Activated naive CD8-positive, alpha-beta T cell treated with anti-CD3 and anti-CD28 coated beads, Interleukin-2, amount 50 U/mL, for 24 hours (primary cell): ENCODE data around the gene FUBP3.
"Not testable (repeated sequence)": the region's sequence is repeated elsewhere in the genome, so short reads cannot be mapped to it uniquely, and the experiment has no call there.

Source experiments
- ATAC-seq: fragments of 150-1000 bp; cut with Tn5 transposase; one replicate; pipeline ENCODE4 v1.10.0; 2021
- DNase-seq: peaks from one replicate; pipeline ENCODE4 v3.0.0; 2021
- H3K27ac Mint-ChIP-seq: one replicate; pipeline ENCODE4 v1.8.0; 2021; ENCODE audit warnings: mild to moderate bottlenecking, mixed read lengths
- H3K27me3 Mint-ChIP-seq: one replicate; pipeline ENCODE4 v1.8.0; 2021; ENCODE audit warnings: mixed read lengths
- H3K36me3 Mint-ChIP-seq: one replicate; pipeline ENCODE4 v1.8.0; 2021; ENCODE audit warnings: low read depth, mixed read lengths
- H3K4me1 Mint-ChIP-seq: one replicate; pipeline ENCODE4 v1.8.0; 2021; ENCODE audit warnings: mixed read lengths
- H3K4me3 Mint-ChIP-seq: one replicate; pipeline ENCODE4 v1.8.0; 2021; ENCODE audit warnings: mild to moderate bottlenecking, moderate library complexity, mixed read lengths
- H3K9me3 Mint-ChIP-seq: one replicate; pipeline ENCODE4 v1.8.0; 2021; ENCODE audit warnings: mixed read lengths

FUBP3 gene

DNA sequence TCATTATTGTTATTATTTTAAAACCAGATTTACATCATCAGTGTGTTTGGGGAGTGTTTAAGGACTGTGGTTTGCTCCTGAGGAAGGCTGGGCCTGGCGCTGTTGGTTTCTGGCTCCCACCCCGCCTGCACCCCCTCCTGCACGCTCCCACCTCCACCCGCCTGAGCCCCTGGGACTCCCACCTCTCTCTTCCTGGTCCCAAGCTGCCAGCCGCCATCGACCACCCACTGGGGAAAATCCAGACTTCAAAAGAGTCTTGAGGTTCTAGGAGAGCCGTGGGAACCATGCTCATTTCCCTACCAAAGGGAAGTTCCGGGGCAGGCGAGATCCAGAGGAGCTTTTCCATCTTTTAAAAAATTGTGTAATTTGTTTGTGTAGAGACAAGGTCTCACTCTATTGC, 35.0 kb upstream of the FUBP3 start:
- DNase-seq (no peak), ATAC-seq (no peak)
- Mint-ChIP-seq H3K9me3 (peaks cover 3% of the 10 kb centered on the region), H3K27me3 (peaks cover 23% of the 10 kb centered on the region), H3K27ac (no peak overlapping the region), H3K36me3 (no peaks in the 10 kb centered on the region), H3K4me1 (peaks cover 2% of the 10 kb centered on the region), H3K4me3 (no peak overlapping the region)

- Mint-ChIP-seq H3K27me3 (no peaks in the 10 kb centered on the region), H3K36me3 (no peaks in the 10 kb centered on the region), H3K4me3 (no peak overlapping the region)
Measured at GRCh38 chr9:130548103-130548502, 31.3 kb upstream of the FUBP3 start.

DNA sequence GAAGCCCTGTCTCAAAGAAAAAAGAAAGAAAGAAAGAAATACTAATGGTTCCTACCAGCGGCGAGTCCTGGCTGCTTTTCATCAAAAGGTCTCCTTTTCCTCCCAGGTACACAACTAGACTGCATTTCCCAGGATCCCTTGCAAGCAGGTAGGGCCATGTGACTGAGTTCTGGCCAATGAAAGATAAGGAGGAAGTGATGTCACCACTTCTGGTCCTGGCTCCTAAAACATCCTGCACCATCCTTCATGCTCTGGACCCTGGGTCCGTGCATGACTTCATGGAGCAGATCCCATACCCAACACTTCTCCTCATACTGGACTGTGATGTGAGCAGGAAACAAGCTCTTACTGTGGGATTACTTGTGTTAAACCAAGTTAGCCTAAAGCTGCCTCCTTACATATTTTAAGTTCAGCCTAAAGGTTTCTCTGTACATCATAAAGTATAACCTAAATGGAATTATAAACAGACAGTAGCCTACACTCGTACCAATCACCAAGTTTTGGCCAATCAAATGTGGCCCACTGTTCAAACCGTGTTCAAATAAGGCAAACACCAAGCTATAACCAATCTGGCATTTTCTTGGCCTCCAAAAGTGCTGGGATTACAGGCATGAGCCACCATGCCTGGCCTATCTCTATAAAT, 30.2 kb upstream of the FUBP3 start:
- DNase-seq (no peak), ATAC-seq (no peak)
- H3K27ac Mint-ChIP-seq: no peak overlapping the region
- no peaks in the 10 kb centered on the region for H3K4me1 Mint-ChIP-seq
- no peak overlapping the region for H3K4me3 Mint-ChIP-seq
- no peaks in the 10 kb centered on the region for H3K36me3 Mint-ChIP-seq
- H3K27me3 Mint-ChIP-seq: no peaks in the 10 kb centered on the region
- H3K9me3 Mint-ChIP-seq: peaks cover 3% of the 10 kb centered on the region

More at GRCh38 chr9:130548103-130548502, 31.3 kb upstream of the FUBP3 start:
- ATAC-seq (no peak), DNase-seq (no peak)
- Mint-ChIP-seq H3K4me1 (no peaks in the 10 kb centered on the region), H3K27ac (no peak overlapping the region), H3K9me3 (peaks cover 3% of the 10 kb centered on the region)

DNA sequence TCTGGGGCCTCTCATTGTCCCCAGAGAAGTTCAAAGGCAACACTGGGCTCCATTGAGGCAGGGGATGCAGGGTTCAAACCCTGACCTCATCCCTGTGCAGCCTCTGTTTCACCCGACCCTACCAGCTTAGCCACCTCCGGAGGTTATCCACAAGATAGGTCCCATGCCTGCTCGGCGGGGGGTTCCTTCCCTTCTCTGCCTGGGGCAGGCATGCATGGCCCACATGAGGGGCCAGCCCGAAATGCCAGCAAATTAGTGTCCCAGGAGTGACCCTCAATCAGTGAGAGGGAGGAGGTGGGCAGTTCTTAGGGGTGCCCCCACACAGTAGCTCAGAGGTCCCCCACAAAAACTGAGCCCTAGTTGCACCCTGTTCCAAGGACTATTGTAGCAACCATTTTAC, 24.8 kb upstream of the FUBP3 start:
- ATAC-seq: no peak
- Mint-ChIP-seq H3K27ac (no peak overlapping the region), H3K4me3 (no peak overlapping the region)

GRCh38 chr9:130555061-130555460, 24.3 kb upstream of the FUBP3 start:
- DNase-seq: no peak
- no peaks in the 10 kb centered on the region for H3K36me3 Mint-ChIP-seq
- ATAC-seq: no peak
- H3K4me3 Mint-ChIP-seq: no peak overlapping the region
- H3K27me3 Mint-ChIP-seq: peaks cover 4% of the 10 kb centered on the region
- H3K27ac Mint-ChIP-seq: no peak overlapping the region
- no peaks in the 10 kb centered on the region for H3K9me3 Mint-ChIP-seq
- H3K4me1 Mint-ChIP-seq: no peaks in the 10 kb centered on the region

More for the DNA sequence above, 24.8 kb upstream of the FUBP3 start:
- H3K9me3 Mint-ChIP-seq: no peaks in the 10 kb centered on the region
- H3K36me3 Mint-ChIP-seq: no peaks in the 10 kb centered on the region
- DNase-seq: no peak
- H3K27me3 Mint-ChIP-seq: peaks cover 4% of the 10 kb centered on the region
- no peaks in the 10 kb centered on the region for H3K4me1 Mint-ChIP-seq

DNA sequence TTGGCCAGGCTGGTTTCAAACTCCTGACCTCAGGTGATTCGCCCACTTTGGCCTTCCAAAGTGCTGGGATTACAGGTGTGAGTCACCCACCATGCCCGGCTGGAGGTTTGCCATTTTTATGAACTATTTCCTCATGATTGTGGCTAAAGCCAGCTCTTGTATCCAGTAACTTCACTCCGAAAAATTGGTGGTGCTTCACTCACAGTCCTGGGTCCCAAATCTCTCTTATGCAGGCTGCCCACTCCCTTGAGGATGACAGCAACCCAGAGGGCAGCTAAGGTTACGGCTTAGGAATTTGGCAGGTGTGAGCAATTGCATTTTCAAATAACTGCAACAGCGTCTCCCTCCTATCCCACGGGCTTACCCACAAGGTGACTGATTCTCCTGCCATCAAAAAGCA, 23.4 kb upstream of the FUBP3 start:
- H3K27me3 Mint-ChIP-seq: peaks cover 4% of the 10 kb centered on the region
- H3K27ac Mint-ChIP-seq: no peak overlapping the region
- no peak for ATAC-seq
- H3K4me1 Mint-ChIP-seq: no peaks in the 10 kb centered on the region
- no peak for DNase-seq
- no peaks in the 10 kb centered on the region for H3K36me3 Mint-ChIP-seq
- H3K4me3 Mint-ChIP-seq: no peak overlapping the region
- H3K9me3 Mint-ChIP-seq: no peaks in the 10 kb centered on the region

DNA sequence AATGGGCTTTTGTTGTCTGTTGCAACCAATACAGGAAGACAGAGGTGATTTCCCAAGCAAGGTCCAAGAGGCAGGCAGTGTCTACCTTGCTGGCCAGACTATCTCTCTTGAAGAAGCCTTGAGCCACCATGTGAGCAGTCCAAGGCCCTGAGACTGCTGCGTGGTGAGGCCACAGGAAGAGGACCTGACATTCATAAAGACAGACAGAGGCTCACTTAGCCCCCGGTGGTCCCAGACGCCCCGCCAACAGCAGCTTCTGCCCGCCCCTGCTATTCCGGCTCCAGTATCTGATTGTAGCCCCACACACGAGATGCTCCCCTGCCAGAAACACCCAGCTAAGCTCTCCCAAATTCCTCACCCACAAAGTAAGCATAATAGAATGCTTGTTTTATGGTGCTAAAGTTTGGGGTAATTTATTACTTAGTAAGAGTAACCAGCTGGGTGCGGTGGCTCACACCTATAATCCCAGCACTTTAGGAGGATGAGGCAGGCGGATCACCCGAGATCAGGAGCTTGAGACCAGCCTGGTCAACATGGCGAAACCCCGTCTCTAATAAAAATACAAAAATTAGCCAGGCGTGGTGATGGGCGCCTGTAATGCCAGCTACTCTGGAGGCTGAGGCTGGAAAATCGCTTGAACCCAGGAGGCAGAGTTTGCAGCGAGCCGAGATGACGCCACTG, 22.8 kb upstream of the FUBP3 start:
- Mint-ChIP-seq H3K9me3 (no peaks in the 10 kb centered on the region), H3K4me3 (no peak overlapping the region), H3K4me1 (no peaks in the 10 kb centered on the region), H3K27ac (no peak overlapping the region), H3K36me3 (no peaks in the 10 kb centered on the region), H3K27me3 (peaks cover 4% of the 10 kb centered on the region)
- no peak for ATAC-seq
- no peak for DNase-seq

DNA sequence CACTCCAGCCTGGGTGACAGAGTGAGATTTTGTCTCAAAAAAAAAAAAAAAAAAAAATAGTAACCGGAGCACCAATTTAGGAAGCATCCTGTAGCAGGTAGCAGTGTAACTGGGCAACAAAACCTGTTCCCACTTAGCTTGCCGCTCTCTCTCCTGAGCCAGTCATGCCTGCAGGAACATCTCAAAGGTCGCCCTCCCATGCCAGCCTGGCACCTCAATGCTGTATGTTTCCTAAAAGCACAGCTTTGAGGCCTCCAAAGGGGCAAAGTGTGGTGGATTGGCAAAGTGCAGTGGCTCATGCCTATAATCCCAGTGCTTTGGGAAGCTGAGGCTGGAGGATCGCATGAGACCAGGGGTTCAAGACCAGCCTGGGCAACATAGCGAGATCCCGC, 22.3 kb upstream of the FUBP3 start:
- no peak for ATAC-seq

DNA sequence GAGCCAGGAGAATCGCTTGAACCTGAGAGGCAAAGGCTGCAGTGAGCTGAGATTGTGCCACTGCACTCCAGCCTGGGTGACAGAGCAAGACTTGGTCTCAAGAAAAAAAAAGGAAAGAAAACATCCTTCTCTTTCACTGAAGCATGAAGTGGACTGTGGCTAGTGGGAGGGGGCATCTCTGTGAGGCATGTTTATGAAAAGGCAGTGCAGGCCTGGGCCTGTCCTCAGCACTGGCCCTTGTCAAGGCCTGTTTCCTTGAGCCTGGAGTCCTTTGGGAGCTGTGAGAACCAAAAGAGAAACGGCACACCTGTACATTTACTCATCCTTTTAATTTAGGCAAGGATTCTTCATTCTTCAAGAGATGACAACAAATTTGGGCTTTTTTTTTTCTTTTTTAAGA, 18.3 kb upstream of the FUBP3 start:
- DNase-seq (no peak), ATAC-seq (no peak)
- Mint-ChIP-seq H3K27me3 (peaks cover 10% of the 10 kb centered on the region), H3K36me3 (no peaks in the 10 kb centered on the region), H3K4me1 (no peaks in the 10 kb centered on the region), H3K9me3 (no peaks in the 10 kb centered on the region), H3K4me3 (no peak overlapping the region), H3K27ac (no peak overlapping the region)

More for the DNA sequence above, 22.3 kb upstream of the FUBP3 start:
- Mint-ChIP-seq H3K36me3 (no peaks in the 10 kb centered on the region), H3K27ac (no peak overlapping the region), H3K27me3 (peaks cover 4% of the 10 kb centered on the region), H3K4me1 (no peaks in the 10 kb centered on the region), H3K4me3 (no peak overlapping the region), H3K9me3 (no peaks in the 10 kb centered on the region)
- no peak for DNase-seq

DNA sequence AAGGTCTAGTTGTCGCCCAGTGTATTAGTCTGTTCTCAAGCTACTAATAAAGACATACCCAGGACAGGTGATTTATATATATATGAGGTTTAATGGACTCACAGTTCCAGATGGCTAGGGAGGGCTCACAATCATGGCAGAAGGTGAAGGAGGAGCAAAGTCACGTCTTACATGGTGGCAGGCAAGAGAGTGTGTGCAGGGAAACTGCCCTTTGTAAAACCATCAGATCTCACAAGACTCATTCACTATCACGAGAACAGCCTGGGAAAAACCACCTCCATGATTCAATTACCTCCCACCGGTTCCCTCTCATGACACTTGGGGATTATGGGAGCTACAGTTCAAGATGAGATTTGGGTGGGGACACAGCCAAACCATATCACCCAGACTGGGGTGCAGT, 16.9 kb upstream of the FUBP3 start:
- not testable (repeated sequence) for H3K27ac Mint-ChIP-seq, H3K9me3 Mint-ChIP-seq, ATAC-seq, DNase-seq, H3K4me3 Mint-ChIP-seq, H3K4me1 Mint-ChIP-seq, H3K36me3 Mint-ChIP-seq
- peaks cover 14% of the 10 kb centered on the region for H3K27me3 Mint-ChIP-seq

DNA sequence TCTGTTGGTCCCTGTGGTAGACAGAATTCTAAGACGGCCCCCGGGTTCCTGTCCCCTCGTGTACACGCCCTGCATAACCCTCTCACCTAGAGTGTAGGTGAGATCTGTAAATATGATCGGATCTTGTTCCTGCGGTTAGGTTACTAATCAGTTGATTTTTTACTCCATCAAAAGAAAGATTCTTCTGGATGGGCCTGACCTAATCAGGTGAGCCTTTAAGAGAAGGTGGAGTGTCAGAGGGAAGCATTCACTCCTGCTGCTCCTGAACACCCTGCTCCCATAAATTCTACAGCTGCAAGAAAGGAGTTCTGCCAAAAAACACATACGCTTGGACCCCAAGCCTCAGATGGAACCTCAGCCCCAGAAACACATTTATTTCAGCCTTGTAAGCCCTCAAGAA, 15.6 kb upstream of the FUBP3 start:
- no peaks in the 10 kb centered on the region for H3K9me3 Mint-ChIP-seq
- no peak overlapping the region for H3K27ac Mint-ChIP-seq
- no peaks in the 10 kb centered on the region for H3K36me3 Mint-ChIP-seq
- no peak overlapping the region for H3K4me3 Mint-ChIP-seq
- no peak for DNase-seq
- ATAC-seq: no peak
- peaks cover 12% of the 10 kb centered on the region for H3K27me3 Mint-ChIP-seq
- no peaks in the 10 kb centered on the region for H3K4me1 Mint-ChIP-seq

DNA sequence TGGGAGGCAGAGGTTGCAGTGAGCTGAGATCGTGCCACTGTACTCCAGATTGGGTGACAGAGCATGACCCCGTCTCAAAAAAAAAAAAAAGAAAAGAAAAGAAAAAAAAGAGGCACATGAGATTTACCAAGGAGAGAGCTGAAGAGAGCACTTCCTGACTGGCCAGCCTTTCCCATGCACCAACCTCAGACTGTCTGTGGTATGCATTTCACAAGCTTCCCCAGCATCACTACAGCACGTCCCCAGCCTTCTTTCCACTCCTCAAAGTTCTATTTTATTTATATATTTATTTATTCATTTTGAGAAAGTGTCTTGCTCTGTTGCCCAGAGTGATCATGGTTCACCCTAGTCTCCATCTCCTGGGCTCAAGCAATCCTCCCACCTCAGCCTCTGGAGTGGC, 13.6 kb upstream of the FUBP3 start:
- ATAC-seq (no peak), DNase-seq (no peak)
- Mint-ChIP-seq H3K27me3 (peaks cover 10% of the 10 kb centered on the region), H3K4me3 (no peak overlapping the region), H3K4me1 (no peaks in the 10 kb centered on the region), H3K9me3 (no peaks in the 10 kb centered on the region), H3K27ac (no peak overlapping the region), H3K36me3 (no peaks in the 10 kb centered on the region)

DNA sequence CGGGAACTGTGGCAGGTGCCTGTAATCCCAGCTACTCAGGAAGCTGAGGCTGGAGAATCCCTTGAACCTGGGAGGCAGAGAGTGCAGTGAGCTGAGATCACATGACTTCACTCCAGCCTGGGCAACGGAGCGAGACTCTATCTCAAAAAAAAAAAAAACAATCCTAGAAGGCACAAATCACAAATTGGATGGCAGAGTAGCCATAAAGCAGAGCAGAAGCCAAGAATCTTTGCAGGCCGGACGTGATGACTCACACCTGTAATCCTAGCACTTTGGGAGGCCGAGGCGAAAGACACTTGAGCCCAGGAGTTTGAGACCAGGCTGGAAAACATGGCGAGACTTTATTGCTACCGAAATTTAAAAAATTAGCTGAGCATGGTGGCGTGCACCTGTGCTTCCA, 9.2 kb upstream of the FUBP3 start:
- Mint-ChIP-seq H3K4me3 (no peak overlapping the region), H3K36me3 (no peaks in the 10 kb centered on the region), H3K27me3 (peaks cover 3% of the 10 kb centered on the region), H3K4me1 (no peaks in the 10 kb centered on the region), H3K9me3 (no peaks in the 10 kb centered on the region), H3K27ac (no peak overlapping the region)
- ATAC-seq (no peak), DNase-seq (no peak)

DNA sequence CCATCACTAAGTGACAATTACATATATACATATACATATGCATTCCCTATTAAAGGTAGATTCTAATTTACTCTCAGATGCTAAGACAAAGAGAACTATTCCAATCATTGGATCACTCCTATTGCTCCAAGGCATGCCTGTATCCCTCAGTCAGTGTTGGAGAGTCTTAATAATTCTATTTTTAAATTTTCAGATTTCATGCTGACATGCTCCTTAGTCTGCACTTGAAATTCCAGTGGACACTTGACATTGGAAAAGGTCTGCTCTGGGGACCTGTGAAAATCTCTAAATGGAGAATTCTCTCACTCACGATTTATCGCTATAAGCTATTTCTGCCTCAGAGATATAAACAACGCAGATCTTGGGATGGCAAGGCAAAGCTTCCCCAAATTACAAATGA, 3.9 kb upstream of the FUBP3 start:
- peaks cover 15% of the 10 kb centered on the region for H3K4me1 Mint-ChIP-seq
- no peaks in the 10 kb centered on the region for H3K9me3 Mint-ChIP-seq
- no peaks in the 10 kb centered on the region for H3K36me3 Mint-ChIP-seq
- ATAC-seq (no peak), DNase-seq (no peak)
- no peak overlapping the region for H3K4me3 Mint-ChIP-seq
- no peak overlapping the region for H3K27ac Mint-ChIP-seq
- H3K27me3 Mint-ChIP-seq: no peaks in the 10 kb centered on the region

DNA sequence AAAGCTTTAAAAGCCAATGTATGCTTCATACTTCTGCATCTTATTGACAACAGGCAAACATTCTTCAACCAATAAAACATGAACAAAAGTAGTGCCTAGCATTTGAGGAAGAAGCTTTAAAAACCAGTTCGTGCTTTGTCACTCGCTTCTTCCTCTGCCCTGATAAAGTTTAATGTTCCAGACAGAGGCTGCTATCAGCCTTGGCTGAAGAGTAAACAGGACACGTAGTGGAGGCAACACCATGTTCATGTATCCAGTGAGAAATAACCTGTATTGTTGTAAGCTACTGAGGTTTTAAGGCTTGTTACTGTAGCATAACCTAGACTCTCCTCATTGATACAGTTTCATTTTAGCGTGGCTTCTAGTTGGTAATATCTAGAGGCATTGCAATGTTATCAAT, 3.2 kb upstream of the FUBP3 start:
- ATAC-seq (no peak), DNase-seq (no peak)
- no peak overlapping the region for H3K4me3 Mint-ChIP-seq
- H3K4me1 Mint-ChIP-seq: peaks cover 22% of the 10 kb centered on the region
- H3K27me3 Mint-ChIP-seq: no peaks in the 10 kb centered on the region
- no peak overlapping the region for H3K27ac Mint-ChIP-seq
- no peaks in the 10 kb centered on the region for H3K9me3 Mint-ChIP-seq
- H3K36me3 Mint-ChIP-seq: peaks cover 3% of the 10 kb centered on the region
